Measurements from ENCODE around the gene PRR30.

Gene PRR30

DNA sequence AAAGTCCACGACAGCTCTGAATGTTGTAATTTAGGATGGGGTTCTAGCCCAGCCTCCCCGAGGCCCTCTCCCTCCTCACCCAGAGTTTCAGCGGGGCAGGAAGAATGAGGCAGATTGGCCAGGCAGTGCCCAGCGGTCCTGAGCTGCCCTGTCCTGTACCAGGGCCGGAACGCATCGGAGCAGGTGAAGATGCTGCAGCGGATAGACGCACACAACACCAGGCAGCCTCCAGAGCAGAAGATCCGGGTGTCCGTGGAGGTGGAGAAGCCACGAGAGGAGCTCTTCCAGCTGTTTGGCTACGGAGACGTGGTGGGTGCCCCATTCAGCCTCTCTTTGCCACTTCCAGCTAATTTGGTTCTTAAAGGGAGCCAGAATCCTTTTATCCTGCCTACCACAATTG lies 41.9 kb downstream of the PRR30 start:
- no peak for DNase-seq (ENCODE audit: low read depth)

DNA sequence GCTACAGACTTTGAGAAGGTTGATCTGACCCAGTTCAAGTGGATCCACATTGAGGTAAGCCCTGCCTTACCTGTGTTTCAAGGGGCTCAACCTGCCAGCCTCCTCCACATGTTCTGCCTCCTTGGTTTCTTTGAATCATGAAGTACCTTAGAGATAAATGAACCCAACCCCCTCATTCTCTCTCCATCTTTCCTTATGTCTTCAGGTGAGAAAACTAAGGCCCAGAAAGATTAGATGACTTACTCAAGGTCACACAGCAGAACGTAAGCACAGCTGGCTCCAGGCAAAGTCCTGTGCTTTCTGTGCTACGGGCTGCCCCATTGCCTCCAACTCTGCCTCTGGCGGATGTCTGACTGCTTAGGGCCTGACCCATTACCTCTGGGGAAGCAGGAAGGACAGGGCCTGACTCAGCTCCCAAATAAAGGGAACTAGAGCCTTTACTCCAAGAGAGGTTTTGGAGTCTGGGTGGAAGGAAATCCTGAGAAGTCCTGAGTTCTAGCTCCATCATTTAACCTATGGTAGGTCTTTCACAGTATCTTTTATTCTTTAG lies 42.4 kb downstream of the PRR30 start:
- DNase-seq (ENCODE audit: low read depth) = no peak

DNA sequence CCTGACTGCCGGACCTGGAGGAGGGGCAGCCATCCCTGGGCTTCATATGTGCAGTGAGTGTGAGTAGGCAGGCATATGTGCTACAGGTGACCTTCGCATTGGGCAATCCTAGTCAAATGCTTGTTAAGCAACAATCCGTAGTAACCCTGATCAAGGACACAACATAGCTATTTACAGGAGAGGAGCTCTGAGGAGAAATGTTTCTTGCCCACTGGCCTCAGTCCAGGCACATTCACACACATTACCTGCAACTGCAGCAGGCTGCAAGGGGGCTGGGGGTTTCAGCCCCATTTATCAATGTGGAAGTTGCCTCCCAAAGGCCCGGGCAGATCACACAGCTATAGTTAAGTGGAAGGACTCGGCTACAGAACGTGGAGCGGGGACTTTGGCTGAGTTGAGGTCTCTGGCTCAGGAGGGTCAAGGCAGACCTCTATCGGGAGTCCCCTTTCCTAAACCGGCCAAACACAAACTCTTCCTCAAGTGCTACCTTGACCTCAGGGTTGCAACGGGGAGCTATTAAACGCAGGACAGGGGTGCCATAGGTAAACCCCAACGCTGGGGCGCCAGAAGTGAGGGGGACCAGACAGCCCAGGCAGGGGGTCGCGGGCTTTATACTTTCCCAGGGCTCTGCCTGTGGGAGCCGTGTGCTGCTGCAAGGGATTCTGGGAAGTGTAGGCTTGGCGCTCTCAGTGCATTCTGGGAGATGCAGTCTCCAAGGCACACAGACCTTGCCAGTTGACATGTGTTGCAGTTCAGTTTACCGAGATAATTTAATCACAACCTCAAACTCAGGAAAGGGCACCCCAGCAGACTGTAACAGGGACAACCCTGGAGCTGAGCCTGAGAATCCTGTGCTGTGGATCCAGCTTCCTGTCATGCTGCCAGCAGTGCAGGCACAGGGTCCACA lies 43.2 kb downstream of the PRR30 start:
- no peak for DNase-seq (ENCODE audit: low read depth)

DNA sequence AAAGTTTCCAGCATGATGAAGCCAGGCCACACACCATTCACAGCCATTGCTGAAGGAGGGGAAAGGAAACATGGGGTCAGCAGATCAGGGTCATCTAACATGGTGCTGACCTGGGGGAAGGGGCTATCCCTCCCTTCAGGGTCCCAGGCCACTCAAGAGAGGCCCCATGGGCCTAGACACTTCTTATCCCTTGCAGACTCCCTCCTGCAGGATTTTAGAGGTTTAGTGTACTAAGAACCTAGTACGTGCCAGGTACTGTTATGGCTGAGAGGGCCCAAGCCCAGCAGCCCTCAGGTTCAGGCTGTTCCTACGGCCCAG lies 43.8 kb downstream of the PRR30 start:
- DNase-seq (ENCODE audit: low read depth) = no peak

DNA sequence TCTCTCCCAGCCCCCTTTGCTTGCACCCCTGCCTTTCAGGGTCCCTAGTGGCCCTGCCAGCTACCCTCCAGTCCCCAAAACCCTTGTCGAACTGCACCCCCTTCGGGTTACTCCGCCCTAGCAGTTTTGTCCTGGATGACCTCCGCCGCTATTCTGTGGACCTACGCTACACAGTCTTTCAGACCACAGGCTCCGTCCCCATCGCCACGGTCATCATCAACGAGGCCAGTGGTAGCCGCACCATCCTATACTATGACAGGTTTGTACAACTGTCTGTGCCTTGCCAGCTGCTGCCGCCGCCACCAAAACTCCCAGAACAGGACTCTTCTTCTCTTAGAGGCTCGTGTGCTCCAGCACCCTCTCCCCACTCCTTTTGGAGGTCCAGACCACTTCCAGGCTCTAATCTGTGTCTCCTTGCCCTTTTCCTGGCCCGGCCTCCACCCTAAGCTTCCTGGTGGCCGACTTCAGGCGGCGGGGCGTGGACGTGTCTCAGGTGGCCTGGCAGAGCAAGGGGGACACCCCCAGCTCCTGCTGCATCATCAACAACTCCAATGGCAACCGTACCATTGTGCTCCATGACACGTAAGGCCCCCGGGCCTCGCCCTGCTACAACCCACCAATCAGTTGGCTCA lies 44.7 kb downstream of the PRR30 start:
- DNase-seq (ENCODE audit: low read depth) = no peak

DNA sequence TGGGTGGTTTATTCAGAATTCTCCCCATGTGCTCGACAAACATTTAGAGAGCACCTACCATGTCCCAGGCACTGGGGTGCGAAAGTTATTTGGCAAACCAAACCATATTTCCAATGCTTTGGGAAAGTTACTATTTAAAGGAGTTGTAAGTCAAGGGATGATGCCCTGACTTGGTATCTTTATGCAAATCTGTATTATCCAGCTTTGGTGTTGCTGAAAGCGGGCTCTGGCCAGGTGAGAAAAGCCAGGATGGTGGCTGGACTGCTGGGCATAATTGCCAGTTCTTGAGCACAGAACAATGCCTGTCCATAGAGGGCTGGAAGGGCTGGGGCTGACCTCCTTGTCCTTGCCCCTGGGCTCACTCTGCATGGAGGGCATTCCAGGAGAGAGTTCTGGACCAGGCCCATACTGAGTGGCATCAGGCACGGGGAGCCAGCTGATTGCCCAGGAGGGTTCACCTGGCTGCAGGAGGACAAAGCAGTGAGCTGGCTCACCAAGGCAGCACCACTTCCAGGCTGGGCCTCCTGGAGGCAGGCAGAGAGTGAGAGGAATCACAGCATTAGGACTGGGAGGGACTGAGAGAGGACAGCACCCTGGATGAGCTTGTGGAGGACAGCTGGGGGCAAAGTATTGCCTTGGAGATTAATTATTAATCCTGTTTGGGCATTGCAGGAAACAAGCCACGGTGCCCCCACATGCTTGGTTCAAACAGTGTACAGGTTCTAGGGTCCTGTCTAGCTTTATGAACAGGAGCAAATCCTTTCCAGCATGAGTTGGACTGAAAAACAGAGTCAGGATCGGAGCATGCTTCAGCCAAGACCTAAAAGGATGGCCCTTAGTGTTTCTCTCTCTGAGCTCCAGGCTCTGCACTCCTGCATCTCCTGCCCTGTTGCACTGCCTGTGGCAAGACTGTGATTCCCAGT lies 45.5 kb downstream of the PRR30 start:
- no peak for DNase-seq (ENCODE audit: low read depth)

DNA sequence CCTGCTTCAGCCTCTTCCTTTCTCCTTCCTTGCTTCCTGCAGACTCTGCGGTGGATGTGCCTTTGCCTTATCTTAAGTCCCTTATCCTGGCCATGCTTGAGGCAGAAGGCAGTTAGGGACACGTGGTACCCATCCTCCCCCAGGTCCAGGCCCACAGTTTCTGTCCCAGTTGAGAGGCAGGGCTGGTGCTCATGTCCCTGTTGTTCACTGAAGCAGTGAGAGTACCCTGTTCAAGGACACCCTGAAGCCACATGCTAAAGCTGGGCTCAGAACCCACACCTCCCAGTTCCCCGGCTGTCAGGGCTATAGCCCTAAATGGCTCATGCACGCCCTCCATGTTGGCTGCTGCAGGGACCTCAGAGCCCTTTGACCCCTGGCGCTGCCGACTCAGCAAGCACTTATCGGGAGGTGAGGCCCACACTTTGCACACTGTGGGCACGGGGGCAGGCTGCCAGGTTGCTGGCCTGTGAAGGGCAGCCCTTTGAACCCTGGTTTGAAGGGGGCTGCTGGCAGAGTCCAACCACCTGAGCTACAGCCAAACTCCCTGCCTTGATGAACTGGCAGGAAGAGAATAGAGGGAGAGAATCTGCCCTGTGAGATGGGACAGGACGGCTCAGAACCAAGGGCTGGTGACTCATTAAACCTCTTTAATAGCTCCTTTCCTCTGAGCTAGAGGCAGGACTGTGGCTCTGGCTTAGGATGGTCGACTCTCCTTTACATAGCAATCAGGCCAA lies 46.3 kb downstream of the PRR30 start:
- DNase-seq (ENCODE audit: low read depth) = no peak

DNA sequence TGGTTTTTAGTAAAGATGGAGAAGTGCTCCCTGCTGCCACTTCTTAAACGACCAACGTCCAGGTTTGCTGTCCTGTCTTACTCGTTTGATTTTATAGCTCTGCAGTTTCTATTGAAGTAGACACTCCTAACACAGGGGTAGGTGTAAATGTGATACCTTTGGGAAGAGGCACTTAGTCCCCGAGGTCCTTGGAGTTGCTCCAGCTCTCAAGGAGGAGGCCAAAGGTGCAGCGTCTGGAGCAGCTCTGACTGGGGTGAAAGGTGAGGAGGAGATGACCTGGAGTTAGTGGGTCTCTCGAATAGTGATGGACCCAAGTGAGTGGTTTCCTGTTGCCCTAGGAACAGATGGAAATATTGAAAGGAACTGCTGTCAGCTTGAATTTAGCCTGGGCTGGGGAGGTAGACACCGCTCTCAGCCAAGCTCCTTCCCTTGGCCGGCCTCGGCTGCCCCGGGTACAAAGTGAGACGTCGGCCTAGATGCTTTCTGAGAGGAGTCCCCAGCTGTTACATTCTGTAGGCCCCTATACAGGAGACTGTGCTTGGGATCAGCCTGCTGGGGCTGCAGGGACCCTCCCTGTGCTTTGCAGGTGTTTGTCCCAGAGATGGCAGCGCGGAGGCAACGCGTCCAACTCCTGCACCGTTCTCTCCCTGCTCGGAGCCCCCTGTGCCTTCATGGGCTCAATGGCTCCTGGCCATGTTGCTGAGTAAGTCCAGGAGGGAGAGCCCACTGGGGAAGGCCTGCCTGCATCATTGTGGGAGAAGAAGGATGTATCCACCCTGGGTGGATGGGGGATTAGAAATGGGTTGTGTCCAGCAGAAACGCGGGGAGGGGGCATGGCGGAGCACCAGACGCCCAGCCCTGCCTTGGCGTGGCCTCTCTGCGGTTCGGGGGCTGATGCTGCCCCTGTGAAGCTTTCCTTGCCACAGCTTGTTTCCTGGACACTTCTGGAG lies 47.2 kb downstream of the PRR30 start:
- DNase-seq (ENCODE audit: low read depth) = no peak

DNA sequence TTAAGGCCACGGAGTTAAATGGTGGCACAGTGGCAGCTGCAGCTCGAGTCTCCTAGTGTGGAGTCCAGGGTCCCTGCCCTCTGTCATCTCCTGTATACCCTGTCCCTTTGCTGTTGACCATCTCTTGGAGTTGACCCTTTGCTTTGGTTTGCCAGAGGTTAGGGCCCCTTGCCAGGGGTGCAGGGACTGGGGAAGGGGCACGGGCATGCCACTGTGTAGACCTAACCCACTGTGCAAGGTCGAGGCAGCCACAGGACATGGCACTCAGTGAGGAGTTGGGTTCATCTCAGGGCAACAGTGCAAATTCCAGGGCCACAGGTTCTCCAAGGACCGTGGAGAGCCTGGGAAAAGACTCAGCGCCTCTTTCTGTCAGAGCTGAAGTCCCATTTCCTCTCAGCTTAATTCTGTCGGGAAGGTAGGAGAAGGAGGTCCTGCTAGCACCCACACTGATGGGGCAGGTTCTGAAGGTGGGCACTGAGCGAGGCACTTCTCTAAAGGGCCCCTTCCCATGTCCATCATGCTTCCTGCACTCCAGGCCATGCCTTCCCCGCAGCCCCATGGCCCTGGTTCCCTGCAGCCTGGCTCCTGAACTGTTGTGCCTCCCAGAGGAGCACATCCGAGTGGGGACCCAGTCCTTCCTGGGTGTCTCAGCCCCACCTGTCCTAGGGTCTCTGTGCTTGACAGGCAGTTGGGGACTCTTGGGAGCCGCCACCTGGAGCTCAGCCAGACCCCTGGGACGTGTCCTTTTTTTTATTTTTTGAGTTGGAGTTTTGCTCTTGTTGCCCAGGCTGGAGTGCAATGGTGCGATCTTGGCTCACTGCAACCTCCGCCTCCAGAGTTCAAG lies 49.9 kb downstream of the PRR30 start:
- no peak for DNase-seq (ENCODE audit: low read depth)

DNA sequence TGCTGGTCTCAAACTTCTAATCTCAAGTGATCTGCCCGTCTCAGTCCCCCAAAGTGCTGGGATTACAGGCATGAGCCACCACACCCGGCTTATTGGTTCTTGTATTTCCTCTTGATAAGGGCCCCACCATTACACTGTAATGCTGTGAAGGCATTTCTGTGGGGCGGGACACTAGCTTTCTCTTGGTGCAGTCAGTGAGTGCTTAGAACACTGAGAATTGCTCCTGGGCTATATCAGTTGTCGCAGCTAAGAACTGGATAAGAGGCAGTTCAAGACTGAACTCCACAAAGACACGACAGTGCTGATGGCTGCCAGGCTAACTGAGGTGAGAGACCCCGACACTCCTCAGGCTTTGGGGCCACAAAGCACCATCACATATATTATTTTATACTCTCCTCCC lies 50.6 kb downstream of the PRR30 start:
- no peak for DNase-seq (ENCODE audit: low read depth)

DNA sequence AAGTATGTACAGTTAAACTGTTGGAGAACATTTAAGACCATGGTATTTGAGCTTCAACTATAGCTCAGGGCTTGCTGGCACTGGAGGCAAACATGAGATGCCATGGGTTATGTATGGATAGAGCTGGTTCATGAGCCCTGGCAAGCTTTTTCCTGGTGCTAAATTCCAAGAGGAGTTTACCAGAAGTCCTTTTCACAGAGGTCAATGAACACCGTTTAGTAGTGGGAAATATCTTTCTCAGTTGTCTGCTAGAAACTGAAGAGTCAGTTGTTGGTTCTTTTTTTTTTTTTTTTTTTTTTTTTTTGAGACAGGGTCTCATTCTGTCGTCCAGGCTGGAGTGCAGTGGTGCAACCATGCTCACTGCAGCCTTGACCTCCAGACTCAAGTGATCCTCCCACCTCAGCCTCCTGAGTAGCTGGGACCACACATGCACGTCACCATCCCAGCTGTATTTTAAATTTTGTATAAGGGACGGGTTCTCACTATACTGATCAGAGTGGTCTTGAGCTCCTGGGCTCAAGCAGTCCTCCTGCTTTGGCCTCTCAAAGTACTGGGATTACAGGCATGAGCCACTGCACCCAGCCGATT lies 51.3 kb downstream of the PRR30 start:
- DNase-seq (ENCODE audit: low read depth) = no peak
